Glutamatergic neuron (in vitro differentiated cells): ENCODE results near the gene CRACR2B. TPM values are rescaled to one million over a fixed set of nuclear protein-coding genes. Genes with fewer than 3 reads are reported as not detected.

Experiments used
- DNase-seq: peaks from one replicate; pipeline ENCODE4 v3.0.0; 2022
- H3K27ac Mint-ChIP-seq: one replicate; pipeline ENCODE4 v1.8.0; 2020; ENCODE audit warnings: mild to moderate bottlenecking, mixed read lengths, inconsistent platforms; ENCODE audit not compliant: unreplicated experiment
- H3K27me3 Mint-ChIP-seq: one replicate; pipeline ENCODE4 v1.8.0; 2020; ENCODE audit warnings: mild to moderate bottlenecking, moderate library complexity, mixed read lengths, inconsistent platforms; ENCODE audit not compliant: unreplicated experiment
- H3K36me3 Mint-ChIP-seq: one replicate; pipeline ENCODE4 v1.8.0; 2020; ENCODE audit warnings: mild to moderate bottlenecking, mixed read lengths, inconsistent platforms; ENCODE audit not compliant: unreplicated experiment
- H3K4me1 Mint-ChIP-seq: one replicate; pipeline ENCODE4 v1.8.0; 2020; ENCODE audit warnings: mild to moderate bottlenecking, low read depth, mixed read lengths, inconsistent platforms; ENCODE audit not compliant: unreplicated experiment
- H3K4me3 Mint-ChIP-seq: one replicate; pipeline ENCODE4 v1.8.0; 2020; ENCODE audit warnings: mild to moderate bottlenecking, mixed read lengths, inconsistent platforms; ENCODE audit not compliant: unreplicated experiment
- H3K9me3 Mint-ChIP-seq: one replicate; pipeline ENCODE4 v1.8.0; 2020; ENCODE audit warnings: mild to moderate bottlenecking, moderate library complexity, mixed read lengths, inconsistent platforms; ENCODE audit not compliant: unreplicated experiment
- CTCF ChIP-seq: fragments of 200-600 bp; sonication (generic); IDR thresholded peaks from one replicate; pipeline ENCODE4 v1.5.0; 2021; ENCODE audit not compliant: partially characterized antibody, unreplicated experiment
- total RNA-seq: library from RNA; stranded (reverse); fragmentation: NEBNext Ultra II Directional; extraction: Animal tissue kit (Norgen Biotek cat#: 25700); gene quantifications from one replicate; pipeline ENCODE4 v1.2.1, GENCODE V29; 2021; ENCODE audit not compliant: unreplicated experiment

The CRACR2B gene
- total RNA-seq, 1 donor from 2014 or later = 19.7 TPM

GRCh38 chr11:843818-844692, 16.3 kb downstream of the CRACR2B start:
- no peak for DNase-seq
- peaks cover 8% of the 10 kb centered on the region for H3K27me3 Mint-ChIP-seq
- no peak for TF ChIP-seq CTCF

DNA sequence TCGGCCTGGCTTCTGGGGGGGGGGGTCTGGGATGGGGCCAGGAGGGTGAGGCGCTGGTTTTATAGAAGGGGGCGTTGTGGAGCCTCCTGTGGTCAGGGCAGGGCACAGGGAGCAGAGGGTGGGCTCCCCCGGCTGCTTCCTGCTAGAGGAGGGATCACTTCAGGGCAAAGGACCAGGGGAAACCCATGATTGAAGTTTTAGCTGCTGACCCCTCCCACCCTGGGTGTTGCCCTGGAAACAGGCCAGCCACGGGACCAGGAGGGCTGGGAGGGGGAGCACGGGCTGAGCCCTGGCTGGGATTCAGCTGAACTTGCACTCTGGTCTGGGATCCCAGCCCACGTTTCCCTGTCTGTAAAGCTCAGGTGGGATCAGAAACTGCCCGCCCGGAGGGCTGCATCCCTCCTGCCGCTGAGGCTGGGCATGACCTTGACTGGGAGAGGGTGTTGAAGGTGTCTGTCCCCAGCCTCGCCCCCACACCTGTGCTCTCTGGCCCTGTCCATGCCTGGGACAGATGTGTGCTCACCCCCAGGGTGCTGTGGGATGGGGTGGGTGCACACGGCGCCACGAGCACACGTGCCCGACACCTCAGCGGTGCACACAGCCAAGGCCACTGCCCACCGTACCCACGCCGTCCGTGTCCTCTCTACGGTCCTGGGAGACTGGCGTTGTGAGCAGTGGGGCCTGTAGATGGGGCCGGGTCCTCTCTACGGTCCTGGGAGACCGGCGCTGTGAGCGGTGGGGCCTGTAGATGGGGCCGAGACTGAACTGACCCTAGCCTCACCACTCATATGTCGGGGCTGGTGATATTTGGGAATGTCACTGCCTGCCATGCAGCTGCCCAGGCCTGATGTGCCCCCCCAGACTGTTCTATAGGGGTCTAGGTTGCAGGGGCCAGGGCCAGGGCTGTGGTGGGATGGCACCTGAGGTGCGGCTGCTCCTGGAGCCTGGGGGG, 17.2 kb downstream of the CRACR2B start:
- peak overlapping the region; percentile 59 for H3K4me3 Mint-ChIP-seq
- H3K9me3 Mint-ChIP-seq = peaks cover 17% of the 10 kb centered on the region
- no peak overlapping the region for H3K27ac Mint-ChIP-seq
- peaks cover 14% of the 10 kb centered on the region for H3K4me1 Mint-ChIP-seq
- H3K36me3 Mint-ChIP-seq = no peaks in the 10 kb centered on the region
- peak; percentile 75 for DNase-seq
- TF ChIP-seq CTCF = no peak
- peaks cover 7% of the 10 kb centered on the region for H3K27me3 Mint-ChIP-seq

More at GRCh38 chr11:843818-844692, 16.3 kb downstream of the CRACR2B start:
- Mint-ChIP-seq H3K9me3 (peaks cover 21% of the 10 kb centered on the region), H3K4me1 (peaks cover 17% of the 10 kb centered on the region), H3K27ac (no peak overlapping the region), H3K36me3 (no peaks in the 10 kb centered on the region), H3K4me3 (peak overlapping the region; percentile 82)

DNA sequence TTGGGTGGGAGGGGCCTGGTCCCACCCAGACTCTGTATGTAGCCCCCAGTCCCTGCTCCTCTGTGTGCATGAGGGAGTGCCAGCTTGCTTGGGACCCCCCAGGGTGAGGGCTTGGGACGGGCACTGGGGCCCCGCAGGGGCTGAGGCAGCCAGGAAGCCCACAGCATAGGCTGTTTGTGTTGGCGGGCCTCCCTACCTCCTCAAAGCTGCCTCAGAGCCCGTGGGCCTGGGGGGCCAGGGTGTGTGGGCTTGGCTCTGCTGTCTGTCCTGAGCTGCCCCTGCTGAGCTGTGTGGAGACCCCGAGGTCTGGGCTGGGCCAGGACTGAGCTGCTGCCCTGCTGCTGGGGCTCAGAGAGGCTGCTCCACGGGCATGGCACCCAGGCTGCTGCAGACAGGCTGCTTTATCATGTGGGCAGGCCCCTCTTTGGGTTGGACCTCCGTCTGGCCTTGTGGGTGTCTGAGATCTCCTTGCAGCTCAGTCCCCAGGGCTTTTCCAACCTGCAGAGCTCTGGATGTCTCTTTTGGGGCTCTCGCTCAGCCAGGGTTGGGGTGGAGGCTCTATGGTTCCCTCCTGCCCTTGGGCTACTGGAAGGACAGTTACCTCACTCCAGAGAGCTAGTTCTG, 18.3 kb downstream of the CRACR2B start:
- no peak overlapping the region for H3K4me3 Mint-ChIP-seq
- peaks cover 7% of the 10 kb centered on the region for H3K4me1 Mint-ChIP-seq
- no peak for TF ChIP-seq CTCF
- peaks cover 4% of the 10 kb centered on the region for H3K27me3 Mint-ChIP-seq
- H3K36me3 Mint-ChIP-seq = no peaks in the 10 kb centered on the region
- H3K9me3 Mint-ChIP-seq = peaks cover 7% of the 10 kb centered on the region
- no peak overlapping the region for H3K27ac Mint-ChIP-seq
- DNase-seq = no peak

- TF ChIP-seq CTCF = no peak
- no peak for DNase-seq
- peaks cover 3% of the 10 kb centered on the region for H3K9me3 Mint-ChIP-seq
- no peaks in the 10 kb centered on the region for H3K36me3 Mint-ChIP-seq
- H3K4me3 Mint-ChIP-seq = peak overlapping the region; percentile 34
- H3K27me3 Mint-ChIP-seq = no peaks in the 10 kb centered on the region
- peak overlapping the region; percentile 48 for H3K27ac Mint-ChIP-seq
- peaks cover 4% of the 10 kb centered on the region for H3K4me1 Mint-ChIP-seq
These were observed 18.9 kb downstream of the CRACR2B start for GRCh38 chr11:846496-847098.
